Gastroesophageal sphincter (tissue), 4 donors: ENCODE results near the gene C1orf167. TPM values are rescaled to one million over a fixed set of nuclear protein-coding genes. Genes with fewer than 3 reads are reported as not detected.

Source experiments
- ATAC-seq: fragments of 150-250 bp; one replicate; pipeline ENCODE4 v1.9.1; 2016; ENCODE audit warnings: mild to moderate bottlenecking, moderate library complexity
- H3K27ac ChIP-seq, 4 donors: fragments of 200-600 bp; sonication (generic) in 3 of 4; 1 replicate in 3 of 4; 2 replicates in 1 of 4; pipeline ENCODE4 v1.5.1; 2016 to 2019
- H3K27me3 ChIP-seq: fragments of 200-600 bp; sonication (generic); one replicate; pipeline ENCODE4 v1.5.1; 2019
- H3K36me3 ChIP-seq, 2 donors: fragments of 200-600 bp; sonication (generic); one replicate each; pipeline ENCODE4 v1.5.1; 2019; ENCODE audit warnings: control low read depth in 1 of 2
- H3K4me1 ChIP-seq, 3 donors: fragments of 200-600 bp; sonication (generic); 1 replicate in 2 of 3; 2 replicates in 1 of 3; pipeline ENCODE4 v1.5.1; 2016 to 2019; ENCODE audit warnings: control low read depth in 2 of 3
- H3K4me3 ChIP-seq, 2 donors: fragments of 200-600 bp; sonication (generic); one replicate each; pipeline ENCODE4 v1.5.1; 2019; ENCODE audit warnings: mild to moderate bottlenecking in 1 of 2, moderate library complexity in 1 of 2
- H3K9me3 ChIP-seq, 3 donors: fragments of 200-600 bp; sonication (generic); one replicate each; pipeline ENCODE4 v1.5.1; 2017 to 2019; ENCODE audit warnings: control low read depth in 2 of 3
- EP300 ChIP-seq: sonication (generic); formaldehyde crosslinking; IDR thresholded peaks from one replicate; pipeline ENCODE4 v1.6.1; 2017; ENCODE audit warnings: antibody characterized with exemption, mild to moderate bottlenecking
- POLR2A ChIP-seq, 2 donors: fragments of 450-650 bp; IDR thresholded peaks; one replicate each; pipeline ENCODE4 v1.6.1; 2017; ENCODE audit warnings: antibody characterized with exemption in 2 of 2, mild to moderate bottlenecking in 2 of 2, moderate library complexity in 1 of 2
- POLR2AphosphoS5 ChIP-seq: sonication (generic); formaldehyde crosslinking; IDR thresholded peaks from one replicate; pipeline ENCODE4 v1.6.1; 2017; ENCODE audit warnings: antibody characterized with exemption
- WGBS, 2 donors: methylation state at CpG; one replicate each; pipeline ENCODE4 v1.1.5; 2018; ENCODE audit warnings: low coverage in 1 of 2; 5-methylcytosine and 5-hydroxymethylcytosine counted together
- total RNA-seq, 4 donors: library from RNA; depleted of rRNA; stranded (reverse); fragments of >200 nt; gene quantifications; one replicate each; pipeline ENCODE4 v1.1.0, GENCODE V29; 2016
- TF ChIP-seq, protein P1 (sequence below), 4 experiments: fragments of 200-600 bp in 2 of 4; fragments of 450-650 bp in 2 of 4; sonication (generic) in 1 of 4; IDR thresholded peaks; one replicate each; pipeline ENCODE4 v1.5.1; 2017 to 2019; ENCODE audit warnings: antibody characterized with exemption in 4 of 4, mild to moderate bottlenecking in 2 of 4, moderate library complexity in 2 of 4

C1orf167 gene
- total RNA-seq, 4 donors from 2014 or later, result 0.35 to 1.4 (median 0.75) TPM

DNA sequence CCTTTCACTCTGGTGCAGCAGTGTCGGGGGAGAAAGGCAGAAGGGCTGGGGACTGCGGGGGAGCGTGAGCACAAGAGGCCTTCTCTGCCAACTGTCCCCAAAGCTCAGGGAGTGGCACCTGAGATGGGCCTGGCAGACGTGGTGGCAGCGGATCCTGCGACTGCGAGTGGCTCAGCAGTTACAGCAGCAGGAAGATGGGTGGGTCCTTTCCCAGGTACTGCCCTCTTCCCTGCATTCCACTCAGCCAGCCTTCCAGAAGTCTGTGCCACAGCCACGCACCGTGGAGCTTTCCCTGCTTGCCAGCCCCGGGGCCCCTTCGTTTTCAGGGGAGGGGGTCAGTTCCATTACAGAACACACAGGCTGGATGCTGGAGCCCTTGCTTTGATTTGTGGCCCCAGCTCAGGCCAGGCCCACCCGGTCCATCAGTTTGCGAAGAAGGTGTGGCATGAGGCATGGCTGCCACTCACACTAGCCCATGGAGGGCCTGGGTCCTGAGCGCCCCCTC lies 26.6 kb downstream of the C1orf167 start:
- peaks cover 0 to 85% (median 66%) of the 10 kb centered on the region in 3 donors for H3K4me1 ChIP-seq
- H3K9me3 ChIP-seq, result no peaks in the 10 kb centered on the region
- TF ChIP-seq EP300 (no peak), POLR2A (IDR thresholded peaks at IDR 0.05) (no peak), POLR2AphosphoS5 (no peak)
- TF ChIP-seq, protein P1, sequence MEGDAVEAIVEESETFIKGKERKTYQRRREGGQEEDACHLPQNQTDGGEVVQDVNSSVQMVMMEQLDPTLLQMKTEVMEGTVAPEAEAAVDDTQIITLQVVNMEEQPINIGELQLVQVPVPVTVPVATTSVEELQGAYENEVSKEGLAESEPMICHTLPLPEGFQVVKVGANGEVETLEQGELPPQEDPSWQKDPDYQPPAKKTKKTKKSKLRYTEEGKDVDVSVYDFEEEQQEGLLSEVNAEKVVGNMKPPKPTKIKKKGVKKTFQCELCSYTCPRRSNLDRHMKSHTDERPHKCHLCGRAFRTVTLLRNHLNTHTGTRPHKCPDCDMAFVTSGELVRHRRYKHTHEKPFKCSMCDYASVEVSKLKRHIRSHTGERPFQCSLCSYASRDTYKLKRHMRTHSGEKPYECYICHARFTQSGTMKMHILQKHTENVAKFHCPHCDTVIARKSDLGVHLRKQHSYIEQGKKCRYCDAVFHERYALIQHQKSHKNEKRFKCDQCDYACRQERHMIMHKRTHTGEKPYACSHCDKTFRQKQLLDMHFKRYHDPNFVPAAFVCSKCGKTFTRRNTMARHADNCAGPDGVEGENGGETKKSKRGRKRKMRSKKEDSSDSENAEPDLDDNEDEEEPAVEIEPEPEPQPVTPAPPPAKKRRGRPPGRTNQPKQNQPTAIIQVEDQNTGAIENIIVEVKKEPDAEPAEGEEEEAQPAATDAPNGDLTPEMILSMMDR (IDR thresholded peaks at IDR 0.05), result no peak
- H3K36me3 ChIP-seq, result peaks cover 0 to 34% of the 10 kb centered on the region in 2 donors
- 67% methylated on average over 1 of the region's 14 CpGs; no CpG with 5 or more reads in 1 of the 2 donors for WGBS, 2 donors
- H3K4me3 ChIP-seq, result no peak overlapping the region
- H3K27ac ChIP-seq, result peak overlapping the region in 3 of 4 donors; percentile 90 to 95 (median 91)
- ATAC-seq, result no peak
- H3K27me3 ChIP-seq, result no peaks in the 10 kb centered on the region

DNA sequence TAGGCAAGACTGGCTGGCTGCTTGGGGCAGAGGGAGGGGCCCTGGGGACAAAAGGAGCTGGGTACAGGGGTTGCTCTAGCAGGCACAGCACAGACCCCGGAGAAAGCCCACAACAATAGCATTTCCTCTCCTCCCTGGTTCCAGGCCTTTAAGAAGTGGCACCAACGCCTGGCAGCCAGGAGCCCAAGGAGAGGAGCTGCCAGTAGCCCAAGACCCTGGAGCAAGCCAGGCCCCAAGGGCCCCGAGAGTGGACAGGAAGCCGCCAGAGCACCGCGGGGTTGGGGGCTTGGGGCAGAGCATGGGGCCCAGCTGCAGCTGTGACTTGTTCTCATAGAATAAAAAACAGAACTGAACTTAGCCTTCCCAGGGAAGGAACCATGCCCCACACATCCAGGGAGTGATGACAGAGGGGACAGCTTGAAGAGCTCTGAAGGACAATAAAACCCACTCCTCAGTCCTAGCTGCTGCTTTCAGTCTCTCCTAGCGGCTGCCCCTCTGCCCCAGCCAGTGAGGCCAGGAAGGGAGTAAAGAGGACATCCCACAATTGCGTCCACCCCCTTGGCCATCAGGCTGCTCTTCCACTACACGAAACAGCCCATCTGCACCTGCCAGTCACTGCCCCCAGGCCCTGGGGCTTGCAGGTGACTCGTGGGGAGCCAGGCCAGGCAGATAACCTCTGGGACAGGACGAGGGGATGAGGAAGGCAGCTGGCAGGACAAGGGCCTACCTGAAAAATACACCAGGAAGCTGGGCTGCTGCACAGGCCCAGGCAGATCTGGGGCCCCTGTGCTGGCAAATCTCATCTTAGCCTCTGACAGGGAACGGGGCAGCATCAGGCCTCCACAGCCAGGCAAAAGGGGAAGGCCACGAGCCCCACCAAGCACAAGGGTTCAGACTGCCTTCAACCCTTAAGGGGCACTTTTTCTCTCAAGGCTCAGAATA lies 27.4 kb downstream of the C1orf167 start:
- Histone ChIP-seq H3K4me1 (peaks cover 0 to 83% (median 66%) of the 10 kb centered on the region in 3 donors), H3K36me3 (peaks cover 0 to 42% of the 10 kb centered on the region in 2 donors), H3K27me3 (no peaks in the 10 kb centered on the region), H3K9me3 (no peaks in the 10 kb centered on the region), H3K4me3 (no peak overlapping the region), H3K27ac (peak overlapping the region; percentile 64 to 95 (median 90))
- no peak for ATAC-seq
- TF ChIP-seq POLR2A (IDR thresholded peaks at IDR 0.05), result no peak
- no peak for TF ChIP-seq EP300
- TF ChIP-seq, protein P1 (IDR thresholded peaks at IDR 0.05), result no peak
- WGBS, 2 donors, result 83% methylated on average over 3 of the region's 13 CpGs; no CpG with 5 or more reads in 1 of the 2 donors

DNA sequence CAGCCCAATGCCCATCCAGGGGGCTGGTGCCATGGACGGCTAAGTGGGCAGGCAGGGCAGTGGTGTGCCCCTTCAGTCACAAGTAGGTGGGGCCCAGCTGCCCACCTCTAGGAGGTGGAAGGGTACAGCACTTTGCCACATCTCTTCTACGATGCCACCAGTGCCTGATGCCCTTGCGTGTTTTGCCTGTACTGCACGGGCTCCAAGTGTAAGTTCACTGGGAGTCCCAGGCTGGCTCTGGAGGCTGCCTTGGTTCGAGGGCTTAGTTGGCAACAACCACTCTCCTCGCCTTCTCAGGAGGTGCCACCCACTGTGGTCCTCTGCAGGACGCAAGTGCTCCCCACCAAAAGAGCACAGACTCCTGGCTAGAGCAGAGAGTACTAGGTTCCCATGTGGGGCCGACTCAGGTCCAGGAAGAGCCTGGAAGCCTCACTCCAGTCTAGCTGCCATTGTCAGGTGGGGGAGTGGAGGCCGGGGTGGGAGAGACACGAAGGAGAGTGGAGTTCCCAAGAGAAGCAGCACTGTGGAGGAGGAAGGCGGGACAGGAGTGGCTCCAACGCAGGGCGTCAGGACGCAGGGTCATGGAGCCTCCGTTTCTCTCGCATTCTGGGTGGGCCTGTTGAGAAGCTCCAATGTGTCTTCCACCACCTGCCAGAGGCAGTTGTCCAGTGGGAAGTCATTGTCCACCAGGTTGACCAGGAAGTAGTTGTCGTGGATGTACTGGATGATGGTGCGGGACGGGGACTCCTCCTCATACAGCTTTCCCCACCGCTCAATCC lies 28.3 kb downstream of the C1orf167 start:
- Histone ChIP-seq H3K4me1 (peaks cover 0 to 74% (median 58%) of the 10 kb centered on the region in 3 donors), H3K4me3 (no peak overlapping the region), H3K9me3 (no peaks in the 10 kb centered on the region), H3K27ac (peak overlapping the region; percentile 64 to 95 (median 90)), H3K36me3 (peaks cover 0 to 51% of the 10 kb centered on the region in 2 donors), H3K27me3 (no peaks in the 10 kb centered on the region)
- 0 to 51% methylated on average over 2 to 12 of the region's 20 CpGs for WGBS, 2 donors
- ATAC-seq, result no peak
- TF ChIP-seq EP300 (no peak), POLR2AphosphoS5 (peak; percentile 8)

DNA sequence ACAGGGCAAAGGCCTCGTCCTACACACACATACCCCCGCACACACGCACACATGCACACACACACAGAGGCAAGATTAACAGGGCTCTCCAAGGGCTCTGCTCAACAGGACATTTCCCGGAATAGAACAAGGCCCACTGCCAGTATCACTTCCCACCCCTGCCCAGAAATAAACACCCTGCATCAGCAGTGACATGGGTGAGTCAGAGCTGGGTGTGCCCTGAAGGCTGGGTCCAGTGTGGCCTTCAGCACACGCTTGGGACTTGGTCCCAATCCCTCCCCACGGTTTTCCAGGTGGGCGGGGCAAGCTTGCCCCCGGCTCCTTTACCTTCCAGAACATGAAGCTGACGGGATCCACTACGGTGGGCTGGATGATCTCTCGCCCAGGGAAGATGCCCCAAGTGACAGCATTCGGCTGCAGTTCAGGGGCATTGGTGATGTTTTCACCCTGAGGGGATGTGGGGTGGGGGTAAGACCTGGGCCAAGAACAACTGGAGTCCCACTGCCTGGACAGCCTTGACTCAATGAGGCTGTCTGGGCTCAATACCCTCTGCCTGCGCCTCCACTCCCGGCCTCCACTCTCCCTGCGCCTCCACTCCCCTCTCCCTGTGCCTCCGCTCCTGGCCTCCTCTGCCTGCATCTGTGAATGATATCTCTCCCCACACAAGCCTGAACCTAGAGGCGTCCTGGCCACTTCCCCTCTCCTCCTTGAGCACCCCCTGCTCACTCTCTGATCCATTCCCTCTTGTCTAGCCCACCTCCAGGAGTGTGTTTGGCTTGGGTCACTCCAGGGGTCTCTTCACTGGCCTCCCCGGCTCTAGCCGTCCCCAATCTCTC lies 29.1 kb downstream of the C1orf167 start:
- TF ChIP-seq EP300 (peak; percentile 90), POLR2AphosphoS5 (peak; percentile 99), POLR2A (IDR thresholded peaks at IDR 0.05) (no peak)
- TF ChIP-seq, protein P1 (IDR thresholded peaks at IDR 0.05), result peak in 1 of 4 experiments; percentile 16
- H3K27me3 ChIP-seq, result no peaks in the 10 kb centered on the region
- peaks cover 0 to 59% of the 10 kb centered on the region in 2 donors for H3K36me3 ChIP-seq
- H3K4me3 ChIP-seq, result no peak overlapping the region
- WGBS, 2 donors, result 20 to 74% methylated on average over 4 to 6 of the region's 19 CpGs
- H3K27ac ChIP-seq, result peak overlapping the region; percentile 64 to 95 (median 90)
- peaks cover 0 to 66% (median 56%) of the 10 kb centered on the region in 3 donors for H3K4me1 ChIP-seq
- H3K9me3 ChIP-seq, result no peaks in the 10 kb centered on the region
- peak; percentile 96 for ATAC-seq
